C4-2B (cell line): ENCODE measurements around the gene PPP2R3B.

ENCODE experiments used
- ZFX ChIP-seq: fragments of 450-650 bp; IDR thresholded peaks from 2 replicates; pipeline ENCODE4 v1.6.1; 2017
- TF ChIP-seq, protein P1 (sequence below): fragments of 450-650 bp; conservative IDR thresholded peaks from 2 replicates; pipeline ENCODE4 v1.5.1; 2017; ENCODE audit warnings: mild to moderate bottlenecking

DNA sequence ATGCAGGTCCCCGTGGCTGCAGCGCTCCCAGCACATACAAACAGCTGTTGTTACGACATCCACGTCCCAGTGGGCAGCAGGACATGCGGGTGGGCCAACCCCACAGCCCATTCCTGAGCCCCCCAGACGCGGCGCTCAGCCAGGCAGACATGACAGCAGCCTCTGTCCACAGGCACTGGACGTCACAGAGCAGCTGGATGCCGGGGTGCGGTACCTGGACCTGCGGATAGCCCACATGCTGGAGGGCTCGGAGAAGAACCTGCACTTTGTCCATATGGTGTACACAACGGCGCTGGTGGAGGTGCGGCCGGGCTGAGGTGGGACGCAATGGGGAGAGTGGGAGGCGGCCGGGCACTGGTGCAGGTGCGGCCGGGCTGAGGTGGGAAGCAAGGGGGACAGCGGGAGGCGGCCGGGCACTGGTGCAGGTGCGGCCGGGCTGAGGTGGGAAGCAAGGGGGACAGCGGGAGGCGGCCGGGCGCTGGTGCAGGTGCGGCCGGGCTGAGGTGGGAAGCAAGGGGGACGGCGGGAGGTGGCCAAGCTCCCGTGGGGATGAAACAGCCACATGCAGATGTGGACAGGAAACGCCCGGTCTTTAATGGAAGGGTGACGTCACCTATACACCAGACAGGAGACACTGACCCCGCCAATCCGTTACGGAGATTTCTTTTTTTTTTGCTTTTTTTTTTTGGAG is 96.1 kb downstream of the PPP2R3B start:
- TF ChIP-seq, protein P1, sequence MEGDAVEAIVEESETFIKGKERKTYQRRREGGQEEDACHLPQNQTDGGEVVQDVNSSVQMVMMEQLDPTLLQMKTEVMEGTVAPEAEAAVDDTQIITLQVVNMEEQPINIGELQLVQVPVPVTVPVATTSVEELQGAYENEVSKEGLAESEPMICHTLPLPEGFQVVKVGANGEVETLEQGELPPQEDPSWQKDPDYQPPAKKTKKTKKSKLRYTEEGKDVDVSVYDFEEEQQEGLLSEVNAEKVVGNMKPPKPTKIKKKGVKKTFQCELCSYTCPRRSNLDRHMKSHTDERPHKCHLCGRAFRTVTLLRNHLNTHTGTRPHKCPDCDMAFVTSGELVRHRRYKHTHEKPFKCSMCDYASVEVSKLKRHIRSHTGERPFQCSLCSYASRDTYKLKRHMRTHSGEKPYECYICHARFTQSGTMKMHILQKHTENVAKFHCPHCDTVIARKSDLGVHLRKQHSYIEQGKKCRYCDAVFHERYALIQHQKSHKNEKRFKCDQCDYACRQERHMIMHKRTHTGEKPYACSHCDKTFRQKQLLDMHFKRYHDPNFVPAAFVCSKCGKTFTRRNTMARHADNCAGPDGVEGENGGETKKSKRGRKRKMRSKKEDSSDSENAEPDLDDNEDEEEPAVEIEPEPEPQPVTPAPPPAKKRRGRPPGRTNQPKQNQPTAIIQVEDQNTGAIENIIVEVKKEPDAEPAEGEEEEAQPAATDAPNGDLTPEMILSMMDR = no peak
- no peak for TF ChIP-seq ZFX
